Superior temporal gyrus (tissue), 1 donor: ENCODE measurements around the gene RPL13A.
"Not testable (repeated sequence)": the region's sequence is repeated elsewhere in the genome, so short reads cannot be mapped to it uniquely, and the experiment has no call there.

Experiments
- DNase-seq: peaks from one replicate; pipeline ENCODE4 v3.0.0-alpha.2; 2016; ENCODE audit errors: extremely low spot score

Gene RPL13A

DNA sequence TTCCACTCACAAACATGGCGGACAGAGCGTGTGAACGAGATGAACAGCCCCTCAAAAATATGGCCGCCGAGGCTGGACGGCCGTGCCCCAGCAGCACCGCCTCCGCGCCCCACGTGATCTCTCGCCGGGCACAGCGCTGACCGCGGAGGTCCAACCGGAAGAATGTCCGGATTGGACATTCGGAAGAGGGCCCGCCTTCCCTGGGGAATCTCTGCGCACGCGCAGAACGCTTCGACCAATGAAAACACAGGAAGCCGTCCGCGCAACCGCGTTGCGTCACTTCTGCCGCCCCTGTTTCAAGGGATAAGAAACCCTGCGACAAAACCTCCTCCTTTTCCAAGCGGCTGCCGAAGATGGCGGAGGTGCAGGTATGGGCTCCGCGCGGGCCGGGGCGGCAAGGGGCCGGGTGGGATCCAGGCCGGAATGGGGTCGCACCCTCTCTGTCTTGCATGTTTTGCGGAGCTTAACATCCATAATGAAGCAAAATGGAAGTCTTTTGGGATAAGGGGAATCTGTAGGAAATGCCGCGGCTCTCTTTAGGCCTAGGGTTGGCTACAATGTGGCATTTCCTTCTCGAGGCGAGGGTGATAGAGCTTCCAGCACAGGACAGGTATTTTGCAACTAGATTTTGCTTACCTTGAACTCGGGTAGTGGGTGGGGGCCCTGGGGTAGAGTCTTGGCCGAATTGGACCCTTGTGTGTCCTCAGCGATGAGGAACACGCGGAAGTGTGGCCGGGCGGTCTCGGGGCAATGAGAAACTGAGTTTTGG lies at the start of gene RPL13A:
Gene RPL13A (plus strand): TSS at position 332 of the 769 bp plus-strand sequence. CDS start 22 bp downstream, at position 354.
- DNase-seq = peak; percentile 99

DNA sequence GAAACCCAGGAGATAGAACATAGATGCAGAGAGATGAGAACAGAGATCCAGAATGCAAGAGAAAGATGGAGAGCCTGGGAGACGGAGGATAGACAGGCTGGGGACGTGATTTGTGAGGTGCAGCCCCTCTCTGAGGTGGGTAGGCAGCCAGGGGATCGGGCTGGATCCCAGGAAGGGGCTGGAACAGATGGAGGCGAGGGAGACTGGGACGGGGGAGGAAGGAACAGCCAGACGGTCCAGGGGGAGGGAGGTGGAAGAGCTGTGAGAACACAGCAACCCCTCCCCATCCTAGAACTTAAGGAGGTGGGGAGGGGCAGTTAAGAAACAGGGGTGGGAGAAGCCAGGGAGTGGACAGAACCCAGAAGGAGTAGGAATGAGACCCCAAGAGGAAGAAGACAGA lies 49.1 kb upstream of the RPL13A start:
- DNase-seq = no peak

DNA sequence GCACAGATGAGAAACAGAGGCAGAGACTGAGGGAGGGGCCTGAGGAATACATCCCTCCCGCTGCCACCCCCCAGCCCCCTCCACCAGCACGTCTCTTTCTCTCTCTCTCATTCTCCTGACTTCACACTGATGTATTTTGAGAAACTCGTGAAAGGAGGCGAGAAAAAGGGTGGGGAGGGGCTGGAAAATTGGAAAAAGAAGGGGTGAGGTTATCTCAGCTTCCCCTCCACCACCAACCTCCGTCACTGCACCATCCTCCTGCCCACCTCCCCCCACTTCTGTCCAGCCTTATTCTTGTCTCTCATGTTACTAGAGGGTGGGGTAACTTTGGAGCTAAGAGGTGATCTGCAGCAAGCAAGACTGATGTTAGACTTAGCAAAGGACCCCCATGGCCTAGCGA lies 47.6 kb upstream of the RPL13A start:
- DNase-seq = no peak

DNA sequence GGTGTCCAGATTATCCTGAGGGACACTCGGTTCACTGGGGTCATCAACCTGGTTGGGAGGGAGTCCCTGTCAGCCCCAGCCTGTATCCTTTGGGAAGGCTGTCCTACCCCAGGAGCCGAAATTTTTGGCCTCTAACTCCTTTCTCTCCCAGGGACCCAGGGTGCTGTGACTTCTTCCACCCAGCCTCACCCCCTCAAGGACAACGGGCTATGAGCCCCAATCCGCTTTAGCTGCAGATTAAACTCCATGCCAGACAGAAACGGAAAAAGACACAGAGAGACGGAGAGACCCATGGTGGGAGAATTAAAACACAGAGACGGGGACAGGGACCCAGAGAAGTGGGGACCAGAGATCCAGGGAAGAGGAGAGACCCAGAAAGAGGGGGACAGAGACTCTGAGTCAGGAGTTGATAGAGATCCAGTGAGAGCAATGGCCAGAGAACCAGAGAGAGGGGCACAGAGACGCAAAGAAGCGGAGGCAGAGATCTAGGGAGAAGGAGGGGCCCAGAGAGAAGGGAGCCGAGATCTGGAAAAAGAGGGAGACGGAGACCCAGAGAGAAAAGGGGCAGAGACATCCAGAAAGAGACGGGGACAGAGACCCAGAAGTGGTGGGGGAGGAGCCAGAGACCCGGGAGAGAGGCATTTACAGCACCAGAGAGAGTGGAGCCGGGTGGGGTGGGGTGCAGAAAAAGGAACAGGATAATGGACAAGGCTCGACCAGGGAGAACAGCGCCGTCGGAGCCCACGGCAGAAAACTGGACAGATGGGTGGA lies 46.8 kb upstream of the RPL13A start:
- no peak for DNase-seq

DNA sequence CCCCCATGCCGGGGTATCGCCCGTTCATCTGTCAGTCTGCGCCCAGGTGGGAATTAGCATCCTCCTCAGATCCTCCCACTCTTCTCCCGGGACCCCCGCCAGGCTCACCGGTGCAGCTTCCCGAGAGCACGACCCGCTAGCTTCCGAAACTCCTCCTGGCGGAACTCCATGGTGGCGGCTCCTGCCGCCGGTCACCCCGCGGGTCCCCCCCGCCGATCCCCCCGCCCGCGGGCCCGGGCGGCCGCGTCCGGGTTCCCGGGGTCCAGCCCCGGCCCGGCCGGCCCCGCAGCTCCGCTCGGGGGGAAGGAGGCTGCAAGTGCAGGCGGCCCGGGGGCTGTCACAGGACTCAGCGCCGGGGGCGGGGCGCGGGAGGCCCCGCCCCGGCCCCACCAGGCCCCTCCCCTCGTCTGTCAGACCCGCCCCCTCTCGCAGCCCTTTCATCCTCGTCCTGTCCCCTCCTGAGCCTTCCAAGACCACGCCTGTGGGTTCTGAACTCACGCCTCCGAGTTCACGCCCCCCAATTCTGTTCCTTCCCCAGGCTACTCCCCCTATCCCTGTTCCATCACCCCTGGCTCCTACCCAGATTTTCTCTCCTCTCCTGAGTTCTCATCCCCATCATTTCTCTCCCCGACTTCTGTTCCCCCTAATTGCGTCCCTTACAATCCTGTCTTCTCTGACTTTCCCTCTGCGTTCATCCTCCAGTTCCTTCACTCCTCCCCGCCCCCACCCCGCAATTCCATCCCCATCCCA lies 46.0 kb upstream of the RPL13A start, which contains the start of gene SLC17A7:
Gene SLC17A7 (minus strand): TSS at position 318 of the 750 bp plus-strand sequence. CDS start 148 bp downstream, at position 170.
- no peak for DNase-seq

DNA sequence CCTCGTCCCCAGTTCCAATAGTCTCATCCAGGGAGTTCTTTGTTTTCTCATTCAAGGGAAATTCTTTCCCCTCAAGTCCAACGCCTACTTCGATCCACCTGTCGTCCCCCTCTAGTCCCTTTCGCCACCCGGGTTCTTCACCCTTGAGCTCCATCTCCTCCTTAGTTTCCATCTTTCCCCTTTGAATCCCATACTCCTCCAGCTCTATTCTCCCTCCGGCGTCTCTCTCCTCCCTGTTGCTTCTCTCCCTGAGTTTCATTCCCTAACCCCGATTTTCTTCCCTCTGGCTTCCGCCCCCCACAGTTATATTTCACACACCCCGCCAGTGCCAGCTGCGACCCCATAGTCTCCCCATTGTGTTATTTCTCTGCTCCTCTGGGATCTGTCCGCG lies 45.5 kb upstream of the RPL13A start:
- DNase-seq = no peak

DNA sequence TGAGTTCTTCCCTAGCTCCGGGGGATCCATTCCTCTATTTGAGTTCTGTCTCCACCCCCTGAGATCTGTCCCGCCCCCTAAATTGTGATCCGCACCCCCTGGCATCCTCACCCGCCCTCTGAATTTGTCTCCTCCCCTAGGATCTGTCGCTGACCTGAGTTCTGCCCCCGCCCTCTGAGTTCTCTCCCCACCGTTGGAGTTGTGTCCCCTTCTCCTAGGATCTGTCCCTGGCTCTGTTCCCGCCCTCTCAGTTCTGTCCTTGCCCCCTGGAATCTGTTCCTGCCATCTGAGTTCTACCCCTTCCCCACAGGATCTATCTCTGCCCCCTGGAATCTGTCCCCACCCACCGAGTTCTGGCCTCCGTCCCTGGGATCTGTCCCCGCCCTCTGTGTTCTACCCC lies 45.1 kb upstream of the RPL13A start:
- no peak for DNase-seq

DNA sequence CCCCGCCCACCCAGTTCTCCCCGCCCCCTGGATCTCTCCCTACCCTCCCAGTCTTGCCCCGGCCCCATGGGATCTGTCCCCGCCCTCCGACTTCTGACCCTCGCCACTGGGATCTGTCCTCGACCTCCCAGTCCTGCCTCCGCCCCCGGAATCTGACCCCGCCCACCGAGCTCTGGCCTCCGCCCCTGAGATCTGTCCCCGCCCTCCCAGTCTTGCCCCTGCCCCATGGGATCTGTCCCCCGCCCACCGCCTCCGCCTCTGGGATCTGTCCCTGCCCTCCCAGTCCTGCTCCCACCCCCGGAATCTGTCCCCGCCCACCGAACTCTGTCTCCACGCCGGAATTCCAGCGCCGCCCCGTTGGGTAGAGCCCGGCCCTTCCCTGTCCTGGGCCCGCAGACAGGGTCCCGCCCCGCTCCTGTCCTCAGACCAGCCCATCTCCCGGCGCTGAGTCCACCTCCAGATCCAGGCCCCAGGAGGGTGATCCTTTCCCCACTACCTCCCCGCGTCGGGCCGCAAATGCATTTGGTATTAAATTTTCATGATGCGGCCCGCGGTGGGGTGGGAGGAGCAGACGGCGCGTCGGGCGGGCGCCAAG lies 44.5 kb upstream of the RPL13A start:
- no peak for DNase-seq

DNA sequence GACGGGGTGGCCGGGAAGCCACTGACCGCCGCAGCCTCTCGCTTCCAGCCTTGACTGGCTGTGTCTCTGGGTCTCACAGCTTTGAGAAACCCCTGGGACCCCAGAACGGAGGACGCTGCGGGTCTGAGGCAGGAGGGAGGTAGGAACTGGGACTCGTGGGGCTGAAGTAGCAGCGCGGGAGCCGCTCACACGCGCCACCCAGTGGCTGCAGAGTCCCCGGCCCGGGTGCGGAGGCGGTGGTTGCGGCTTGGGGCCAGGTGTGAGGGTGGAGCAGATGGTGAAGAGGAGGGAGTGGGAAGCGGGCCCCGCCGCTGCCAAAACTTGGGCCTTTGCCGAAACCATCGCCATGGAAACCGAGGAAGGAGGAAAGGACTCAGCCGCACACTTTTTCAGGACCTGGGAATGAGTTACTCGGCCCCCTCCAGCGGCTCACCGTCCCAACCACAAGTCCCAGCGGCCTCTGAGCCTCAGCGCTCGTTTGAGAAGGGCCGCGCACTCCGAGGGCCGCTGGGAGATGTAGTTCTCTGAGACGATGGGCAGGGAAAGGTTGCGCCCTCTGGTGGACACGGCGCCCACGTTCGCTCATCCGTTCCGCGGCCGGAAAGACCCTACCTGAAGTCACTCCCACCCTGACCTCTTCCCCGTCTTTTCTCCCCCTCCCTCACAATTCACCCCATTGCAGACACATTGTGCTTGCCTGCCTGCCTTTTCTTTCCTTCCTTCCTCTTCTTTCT lies 43.9 kb upstream of the RPL13A start:
- DNase-seq = peak; percentile 96

DNA sequence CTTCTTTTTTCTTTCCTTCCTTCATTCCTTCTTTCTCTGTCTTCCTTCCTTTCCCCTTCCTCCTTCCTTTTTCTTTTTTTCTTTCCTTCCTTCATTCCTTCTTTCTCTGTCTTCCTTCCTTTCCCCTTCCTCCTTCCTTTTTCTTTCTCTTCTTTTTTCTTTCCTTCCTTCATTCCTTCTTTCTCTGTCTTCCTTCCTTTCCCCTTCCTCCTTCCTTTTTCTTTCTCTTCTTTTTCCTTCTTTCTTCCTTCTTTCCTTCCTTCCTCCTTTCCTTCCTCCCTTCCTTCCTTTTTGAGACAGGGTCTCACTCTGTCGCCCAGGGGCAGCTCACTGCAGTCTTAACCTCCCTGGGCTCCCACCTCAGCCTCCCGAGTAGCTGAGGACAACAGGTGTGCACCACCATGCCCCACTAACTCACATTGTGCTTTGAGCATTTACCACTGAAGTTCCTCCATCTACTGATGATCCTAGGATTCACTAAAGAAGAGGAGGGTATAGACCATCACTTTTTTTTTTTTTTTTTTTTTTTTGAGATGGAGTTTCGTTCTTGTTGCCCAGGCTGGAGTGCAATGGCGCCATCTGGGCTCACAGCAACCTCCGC lies 43.2 kb upstream of the RPL13A start:
- DNase-seq = not testable (repeated sequence)

DNA sequence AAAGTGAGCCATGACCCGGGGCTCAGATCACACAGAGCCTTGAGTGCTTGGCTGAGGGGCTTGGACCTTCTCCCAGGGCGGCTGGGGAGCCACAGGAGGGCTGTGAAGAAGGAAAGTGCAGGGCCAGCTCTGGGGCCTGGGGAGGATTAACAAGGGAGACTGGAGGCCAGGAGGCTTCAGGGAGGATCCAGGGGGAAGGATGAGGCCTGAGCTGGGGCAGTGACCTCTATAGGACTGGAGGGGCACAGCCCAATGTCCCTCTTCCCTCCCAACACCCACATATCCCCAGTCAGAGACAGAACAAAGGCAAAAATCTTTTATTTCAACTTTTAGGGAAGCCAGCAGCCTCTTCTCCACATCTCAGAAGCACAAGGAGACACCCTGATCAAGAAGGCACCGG lies 41.4 kb upstream of the RPL13A start:
- no peak for DNase-seq

DNA sequence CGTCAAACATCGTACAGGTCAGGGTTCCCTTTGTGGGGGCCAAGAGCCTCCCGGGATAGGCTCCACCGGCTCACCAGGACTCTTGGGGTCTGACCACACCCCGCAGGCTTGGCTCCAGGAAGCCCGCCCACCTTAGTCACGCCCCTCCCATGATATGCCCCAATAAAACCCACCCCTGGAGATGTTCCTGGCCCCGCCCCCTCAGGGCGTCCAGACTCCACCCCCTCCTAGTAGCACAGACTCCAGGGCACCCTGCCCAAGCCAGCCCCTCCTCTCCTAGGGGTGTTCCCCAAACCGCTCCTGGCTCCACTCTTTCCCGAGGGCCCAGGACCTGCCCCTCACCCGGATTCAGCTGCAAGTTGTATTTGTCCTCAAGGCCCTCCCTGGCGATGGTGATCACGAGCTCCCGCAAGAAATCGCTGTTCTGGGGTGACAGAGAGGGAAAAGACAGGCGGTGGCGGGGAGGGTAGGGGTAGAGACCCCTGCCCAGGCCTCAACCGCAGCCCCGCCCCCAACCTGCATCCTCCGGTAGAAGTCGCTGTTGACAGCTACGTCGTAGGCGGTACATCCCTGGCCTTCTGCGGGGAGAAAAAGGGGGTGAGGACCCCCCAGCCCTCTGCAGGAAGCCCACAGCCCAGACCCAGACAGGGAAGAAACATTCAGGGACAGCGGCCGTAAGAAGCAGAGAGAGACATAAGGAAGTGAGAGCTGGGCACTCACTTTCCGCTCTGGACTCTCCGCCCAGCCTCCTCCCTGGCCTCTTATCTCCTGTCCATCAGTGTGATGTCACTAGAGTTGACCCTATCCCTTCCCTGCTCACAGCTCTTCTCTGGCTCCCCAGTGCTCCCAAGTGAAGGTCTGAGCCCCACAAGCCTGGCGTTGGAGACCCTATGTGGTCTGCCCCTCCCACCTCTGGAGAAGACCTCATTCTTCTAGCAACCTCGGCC lies 39.6 kb upstream of the RPL13A start:
- DNase-seq = no peak

DNA sequence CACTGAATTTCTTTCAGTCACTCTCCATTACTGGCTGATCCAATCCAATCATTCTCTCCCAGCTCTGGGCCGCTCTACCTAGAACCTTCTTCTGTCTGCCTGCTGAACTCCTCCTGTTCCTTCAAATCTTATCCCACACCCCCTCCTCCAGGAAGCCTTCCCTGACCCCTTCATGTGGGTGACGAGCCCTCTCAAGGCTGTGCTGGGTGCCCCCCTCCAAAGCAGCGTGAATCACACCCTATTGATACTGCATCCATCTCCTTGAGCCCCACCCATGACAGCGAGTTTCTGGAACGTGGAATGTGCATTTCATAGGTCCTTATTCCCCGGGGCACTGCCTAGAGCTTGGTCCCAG lies 39.0 kb upstream of the RPL13A start:
- DNase-seq = no peak

DNA sequence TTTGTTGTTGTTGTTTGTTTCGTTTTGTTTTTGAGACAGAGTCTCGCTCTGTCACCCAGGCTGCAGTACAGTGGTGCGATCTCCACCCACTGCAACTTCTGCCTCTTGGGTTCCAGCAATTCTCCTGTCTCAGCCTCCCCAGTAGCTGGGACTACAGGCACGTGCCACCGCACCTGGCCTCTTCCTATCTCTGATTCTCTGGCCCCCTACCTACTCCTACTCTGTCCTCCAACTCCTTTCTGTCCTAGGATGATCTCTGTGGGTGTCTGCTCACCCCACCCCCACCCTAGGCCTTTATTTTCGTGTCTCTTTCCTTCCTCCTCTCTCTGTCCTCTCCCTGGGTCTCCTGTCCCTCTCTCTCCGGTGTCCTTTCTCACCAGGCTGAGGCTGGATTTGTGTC lies 37.0 kb upstream of the RPL13A start:
- DNase-seq = no peak

DNA sequence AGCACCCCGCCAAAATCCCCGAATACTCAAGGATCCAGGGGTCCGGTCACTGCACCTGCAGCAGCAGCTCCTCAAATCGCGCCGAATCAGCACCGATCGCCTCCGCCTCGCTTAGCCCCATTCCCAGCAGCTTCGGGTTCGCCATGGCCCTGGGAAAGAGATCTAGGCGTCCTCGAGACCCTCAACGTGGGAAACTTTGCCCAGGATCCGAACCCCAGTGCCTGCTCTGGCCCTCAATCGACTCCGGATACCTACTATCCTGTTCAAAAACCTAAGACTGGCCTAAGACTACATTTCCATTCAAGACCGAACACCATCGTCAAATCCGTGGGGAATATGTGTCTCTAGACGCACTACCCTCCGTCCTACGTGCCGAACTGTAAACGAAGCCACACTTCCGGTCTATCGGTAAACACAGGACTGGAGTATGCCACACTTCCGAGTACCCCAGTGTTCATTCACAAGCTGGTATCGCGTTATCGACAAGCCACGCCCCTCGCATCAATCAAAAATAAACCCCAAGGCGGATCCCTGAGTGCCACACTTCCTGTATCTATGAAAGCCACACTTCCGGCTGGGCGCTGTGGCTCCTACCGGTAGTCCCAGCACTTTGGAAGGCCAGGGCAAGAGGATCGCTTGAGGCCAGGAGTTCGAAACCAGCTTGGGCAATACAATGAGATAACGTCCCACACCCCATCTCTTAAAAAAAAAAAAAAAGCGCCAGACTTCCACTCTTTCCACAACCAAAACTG lies 35.8 kb upstream of the RPL13A start, which contains the start of gene PIH1D1:
Gene PIH1D1 (minus strand): TSS at position 385 of the 752 bp plus-strand sequence. CDS start 240 bp downstream, at position 145.
- DNase-seq = peak; percentile 99

DNA sequence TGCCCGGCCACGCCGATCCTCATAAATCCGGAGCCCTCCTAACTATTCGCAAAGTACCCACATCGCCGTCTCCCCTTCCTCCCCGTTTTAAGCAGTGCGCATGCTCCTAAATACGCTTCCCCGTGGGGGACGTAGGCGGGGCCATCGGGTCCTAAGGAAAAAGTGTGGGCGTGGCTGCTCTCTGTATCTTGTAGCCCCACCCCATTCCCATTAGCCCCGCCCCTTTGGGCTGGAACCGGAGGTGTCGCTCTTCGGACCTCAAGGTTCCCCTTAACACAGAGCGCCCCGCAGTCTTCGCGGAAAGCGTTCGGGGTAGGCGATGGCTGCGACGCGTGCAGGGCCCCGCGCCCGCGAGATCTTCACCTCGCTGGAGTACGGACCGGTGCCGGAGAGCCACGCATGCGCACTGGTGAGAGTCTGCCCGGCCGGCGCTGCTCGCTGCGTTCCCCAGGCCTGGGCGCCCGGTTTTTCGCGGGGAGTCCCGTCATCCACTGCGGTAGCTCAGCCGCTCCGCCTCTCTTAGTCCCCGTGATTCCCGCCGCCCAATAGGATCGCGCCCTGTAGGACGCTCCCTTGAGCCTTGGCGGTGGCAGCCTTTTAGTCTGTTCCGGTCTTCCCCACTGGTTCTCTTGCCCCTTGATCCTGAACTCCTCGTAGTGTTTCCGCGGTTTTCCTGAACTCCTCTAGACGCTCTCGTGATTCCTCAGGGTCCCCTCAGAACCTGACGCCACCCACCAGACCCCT lies 34.2 kb upstream of the RPL13A start, which contains the start of gene ALDH16A1:
Gene ALDH16A1 (plus strand): TSS at position 213 of the 744 bp plus-strand sequence. CDS start 107 bp downstream, at position 320.
- DNase-seq = peak; percentile 99

DNA sequence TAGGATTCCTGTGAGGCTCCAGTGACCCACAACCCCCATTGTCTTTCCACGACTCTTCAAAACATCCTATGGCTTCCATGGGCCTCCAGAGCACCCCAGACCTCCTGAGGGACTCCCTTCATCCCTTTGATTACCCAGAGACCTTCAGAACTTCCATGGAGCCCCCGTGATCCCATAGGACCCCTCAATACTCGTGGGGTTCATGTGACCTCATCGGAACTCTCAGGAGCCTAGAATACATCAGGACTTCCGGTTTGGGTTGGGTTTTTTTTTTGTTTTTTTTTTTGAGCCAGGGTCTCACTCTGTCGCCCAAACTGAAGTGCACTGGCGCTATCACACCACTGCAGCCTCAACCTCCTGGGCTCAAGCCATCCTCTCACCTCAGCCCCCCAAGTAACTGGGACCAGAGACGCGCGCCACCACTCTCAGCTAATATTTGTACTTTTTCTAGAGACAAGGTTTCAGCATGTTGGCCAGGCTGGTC lies 33.6 kb upstream of the RPL13A start:
- no peak for DNase-seq

DNA sequence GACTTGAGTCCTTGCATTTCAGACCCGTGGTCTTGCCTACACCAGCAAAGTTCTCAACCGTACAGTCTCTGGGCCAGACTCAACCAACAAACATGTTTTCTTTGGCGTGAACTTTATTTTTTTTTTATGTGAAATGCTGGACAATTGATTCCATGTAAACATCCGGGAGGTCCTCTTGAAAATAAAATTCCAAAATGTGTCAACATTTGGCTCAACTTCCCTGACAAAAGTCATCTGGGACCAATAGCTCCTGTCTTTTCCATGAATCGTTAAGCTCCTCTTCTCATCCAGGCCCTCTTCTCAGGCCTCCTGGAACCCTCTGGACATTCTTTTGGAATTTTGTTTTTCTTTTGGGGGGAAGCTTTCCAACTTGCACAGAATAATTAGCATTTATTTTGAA lies 31.6 kb upstream of the RPL13A start:
- no peak for DNase-seq
